Right lobe of liver (tissue), 6 donors: Measurements from ENCODE around the gene CUL1. TPM values are rescaled to one million over a fixed set of nuclear protein-coding genes. Genes with fewer than 3 reads are reported as not detected.

ENCODE experiments used
- ATAC-seq, 4 donors: fragments of 200-7000 bp; cut with Tn5 transposase; one replicate each; pipeline ENCODE4 v1.9.1; 2020; ENCODE audit warnings: mild to moderate bottlenecking in 4 of 4, moderate library complexity in 4 of 4
- DNase-seq, 3 donors: peaks; one replicate each; pipeline ENCODE4 v3.0.0-alpha.2; 2020
- H3K27ac ChIP-seq, 3 donors: fragments of 200-600 bp; one replicate each; pipeline ENCODE4 v1.8.0; 2022
- H3K27me3 ChIP-seq, 2 donors: fragments of 200-600 bp; one replicate each; pipeline ENCODE4 v1.8.0; 2022
- H3K36me3 ChIP-seq, 4 donors: fragments of 200-600 bp; sonication (generic) in 1 of 4; one replicate each; pipeline versions ENCODE4 v1.5.1 to v1.8.0; 2017 to 2022; ENCODE audit warnings: control low read depth in 1 of 4
- H3K4me1 ChIP-seq, 4 donors: fragments of 200-600 bp; sonication (generic) in 1 of 4; one replicate each; pipeline versions ENCODE4 v1.5.1 to v1.8.0; 2017 to 2022; ENCODE audit warnings: control low read depth in 1 of 4
- H3K4me3 ChIP-seq, 3 donors: fragments of 200-600 bp; one replicate each; pipeline ENCODE4 v1.8.0; 2022
- H3K9me3 ChIP-seq, 4 donors: fragments of 200-600 bp; sonication (generic) in 1 of 4; one replicate each; pipeline versions ENCODE4 v1.5.1 to v1.8.0; 2017 to 2022; ENCODE audit warnings: control low read depth in 1 of 4
- POLR2A ChIP-seq: fragments of 450-650 bp; IDR thresholded peaks from one replicate; pipeline ENCODE4 v1.6.1; 2017; ENCODE audit warnings: antibody characterized with exemption, mild to moderate bottlenecking
- WGBS: methylation state at CpG from one replicate; pipeline ENCODE4 v1.1.6; 2018; ENCODE audit warnings: low coverage, low lambda C conversion rate; ENCODE audit not compliant: insufficient coverage; ENCODE audit errors: missing lambda C conversion rate; 5-methylcytosine and 5-hydroxymethylcytosine counted together
- intact Hi-C, 2 donors: fragments of 100-400 bp; cut with DNase I; formaldehyde crosslinking; loops; one replicate each; pipeline versions ENCODE4 v1.11.2 to v1.14.1; 2022
- total RNA-seq, 6 experiments: library from RNA; depleted of rRNA in 2 of 6; stranded (reverse); fragments of >200 nt in 2 of 6; fragmentation: NEBNext Ultra II Directional in 3 of 6; extraction: Animal tissue kit (Norgen Biotek cat#: 25700) in 3 of 6; gene quantifications; one replicate each; pipeline versions ENCODE4 v1.1.0 to v1.2.4, GENCODE V29; 2016 to 2023
- TF ChIP-seq, protein P1 (sequence below), 4 donors: fragments of 200-600 bp in 3 of 4; fragments of 450-650 bp in 1 of 4; IDR thresholded peaks; one replicate each; pipeline versions ENCODE4 v1.5.1 to v1.8.0; 2016 to 2022; ENCODE audit warnings: antibody characterized with exemption in 4 of 4, mild to moderate bottlenecking in 2 of 4
- donor health status: DM: no; HTN: yes; CAD: no.
- donor health status: DM: no; HTN: no; CAD: no.
- donor health status: DM: no; HTN: no; CAD: no.
- donor health status: DM: no; HTN: yes; CAD: no.
- donor health status: DM: no; HTN: yes; CAD: no.

Gene CUL1
- total RNA-seq, 6 experiments from 2014 or later = 22.3 to 46.3 (median 30.8) TPM

GRCh38 chr7:148754912-148755311 is 56.2 kb downstream of the CUL1 start:
- ATAC-seq (no peak), DNase-seq (no peak)
- no peaks in the 10 kb centered on the region for H3K4me1 ChIP-seq
- 93% methylated on average over 4 of the region's 6 CpGs for WGBS
- H3K4me3 ChIP-seq = no peak overlapping the region
- H3K27me3 ChIP-seq = no peaks in the 10 kb centered on the region
- H3K36me3 ChIP-seq = peaks cover 0 to 21% (median 12%) of the 10 kb centered on the region in 4 donors
- intact Hi-C loops = no loop called here
- TF ChIP-seq POLR2A = no peak
- TF ChIP-seq, protein P1, sequence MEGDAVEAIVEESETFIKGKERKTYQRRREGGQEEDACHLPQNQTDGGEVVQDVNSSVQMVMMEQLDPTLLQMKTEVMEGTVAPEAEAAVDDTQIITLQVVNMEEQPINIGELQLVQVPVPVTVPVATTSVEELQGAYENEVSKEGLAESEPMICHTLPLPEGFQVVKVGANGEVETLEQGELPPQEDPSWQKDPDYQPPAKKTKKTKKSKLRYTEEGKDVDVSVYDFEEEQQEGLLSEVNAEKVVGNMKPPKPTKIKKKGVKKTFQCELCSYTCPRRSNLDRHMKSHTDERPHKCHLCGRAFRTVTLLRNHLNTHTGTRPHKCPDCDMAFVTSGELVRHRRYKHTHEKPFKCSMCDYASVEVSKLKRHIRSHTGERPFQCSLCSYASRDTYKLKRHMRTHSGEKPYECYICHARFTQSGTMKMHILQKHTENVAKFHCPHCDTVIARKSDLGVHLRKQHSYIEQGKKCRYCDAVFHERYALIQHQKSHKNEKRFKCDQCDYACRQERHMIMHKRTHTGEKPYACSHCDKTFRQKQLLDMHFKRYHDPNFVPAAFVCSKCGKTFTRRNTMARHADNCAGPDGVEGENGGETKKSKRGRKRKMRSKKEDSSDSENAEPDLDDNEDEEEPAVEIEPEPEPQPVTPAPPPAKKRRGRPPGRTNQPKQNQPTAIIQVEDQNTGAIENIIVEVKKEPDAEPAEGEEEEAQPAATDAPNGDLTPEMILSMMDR (IDR thresholded peaks at IDR 0.05) = no peak
- no peak overlapping the region for H3K27ac ChIP-seq
- no peaks in the 10 kb centered on the region for H3K9me3 ChIP-seq

DNA sequence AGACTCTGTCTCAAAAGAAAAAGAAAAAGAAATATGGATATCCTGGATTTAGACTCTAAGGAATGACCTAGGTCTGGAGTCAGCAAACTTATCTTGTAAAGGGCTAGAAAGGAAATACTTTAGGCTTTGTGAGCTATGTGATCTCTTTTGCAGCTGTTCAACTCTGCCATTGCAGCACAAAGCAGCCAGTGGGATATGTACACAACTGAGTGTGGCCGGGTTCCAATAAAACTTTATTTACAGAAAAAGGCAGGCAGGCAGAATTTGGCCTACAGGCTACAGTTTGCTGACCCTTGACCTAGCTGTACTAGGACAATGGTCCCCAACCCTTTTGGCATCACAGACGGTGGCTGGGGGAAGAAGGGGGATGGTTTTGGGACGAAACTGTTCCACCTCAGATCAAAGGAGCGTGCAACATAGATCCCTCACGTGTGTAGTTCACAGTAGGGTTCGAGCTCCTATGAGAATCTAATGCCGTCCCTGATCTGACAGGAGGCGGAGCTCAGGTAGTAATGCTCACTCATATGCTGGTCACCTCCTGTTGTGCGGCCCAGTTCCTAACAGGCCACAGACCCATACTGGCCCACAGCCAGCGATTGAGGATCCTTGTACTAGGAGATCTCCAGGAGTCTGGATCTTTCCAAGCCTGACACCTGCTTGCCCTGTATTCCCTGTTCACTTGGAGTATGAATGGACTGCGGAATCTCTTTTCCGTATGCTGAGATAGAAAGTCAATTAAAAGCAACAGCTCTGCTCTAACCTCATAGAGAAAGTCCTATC is 63.0 kb downstream of the CUL1 start:
- DNase-seq (no peak), ATAC-seq (peak in 3 of 4 donors; percentile 42 to 85 (median 75))
- WGBS = 88% methylated on average over 7 of the region's 12 CpGs
- intact Hi-C loops = no loop called here
- TF ChIP-seq, protein P1 (IDR thresholded peaks at IDR 0.05) = no peak
- TF ChIP-seq POLR2A = no peak
- Histone ChIP-seq H3K27ac (no peak overlapping the region), H3K9me3 (no peaks in the 10 kb centered on the region), H3K27me3 (no peaks in the 10 kb centered on the region), H3K4me3 (no peak overlapping the region), H3K4me1 (no peaks in the 10 kb centered on the region), H3K36me3 (peaks cover 0 to 36% (median 15%) of the 10 kb centered on the region in 4 donors)

GRCh38 chr7:148763622-148764021 is 64.9 kb downstream of the CUL1 start:
- Histone ChIP-seq H3K27me3 (no peaks in the 10 kb centered on the region), H3K4me3 (no peak overlapping the region), H3K9me3 (no peaks in the 10 kb centered on the region), H3K27ac (no peak overlapping the region), H3K36me3 (peaks cover 0 to 33% (median 10%) of the 10 kb centered on the region in 4 donors), H3K4me1 (no peaks in the 10 kb centered on the region)
- ATAC-seq (no peak), DNase-seq (no peak)
- no peak for TF ChIP-seq POLR2A
- TF ChIP-seq, protein P1 (IDR thresholded peaks at IDR 0.05) = no peak
- intact Hi-C loops = no loop called here

DNA sequence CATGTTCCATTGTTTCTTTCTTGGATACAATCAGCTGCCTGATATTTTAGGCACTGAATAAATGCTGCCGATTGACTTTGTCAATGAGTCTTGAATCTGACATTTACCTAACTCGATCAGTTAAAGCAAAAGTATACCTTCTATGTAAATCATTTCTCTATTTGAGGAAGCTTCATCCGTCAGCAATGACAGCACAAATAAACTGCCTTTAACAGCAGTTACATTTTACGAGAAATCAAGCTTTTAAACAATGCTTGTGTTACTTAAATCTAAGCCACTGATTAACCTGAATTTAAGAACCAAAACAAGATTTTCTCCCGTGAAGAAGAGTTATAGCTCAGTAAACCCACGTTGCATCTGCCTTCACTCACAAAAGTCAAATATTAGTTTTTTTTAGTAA is 71.3 kb downstream of the CUL1 start:
- Histone ChIP-seq H3K4me1 (no peaks in the 10 kb centered on the region), H3K27me3 (no peaks in the 10 kb centered on the region), H3K27ac (no peak overlapping the region), H3K36me3 (peaks cover 0 to 63% (median 9%) of the 10 kb centered on the region in 4 donors), H3K4me3 (no peak overlapping the region), H3K9me3 (no peaks in the 10 kb centered on the region)
- DNase-seq = no peak
- TF ChIP-seq, protein P1 (IDR thresholded peaks at IDR 0.05) = no peak
- no peak for TF ChIP-seq POLR2A
- intact Hi-C loops = no loop called here
- ATAC-seq = no peak
- WGBS = 71% methylated on average over 6 of the region's 6 CpGs
